Epithelial cell of prostate (primary cell): ENCODE data around the gene ZNF761.
"Not testable (repeated sequence)": the region's sequence is repeated elsewhere in the genome, so short reads cannot be mapped to it uniquely, and the experiment has no call there.

ENCODE experiments used
- DNase-seq: peaks from one replicate; pipeline ENCODE4 v3.0.0-alpha.2; 2011; ENCODE audit warnings: low read depth, low spot score
- H3K27ac ChIP-seq: fragments of 450-650 bp; 2 replicates; pipeline ENCODE4 v1.5.1; 2017; ENCODE audit warnings: mild to moderate bottlenecking

The ZNF761 gene

GRCh38 chr19:53447196-53447595 lies 15.4 kb downstream of the ZNF761 start:
- not testable (repeated sequence) for H3K27ac ChIP-seq

DNA sequence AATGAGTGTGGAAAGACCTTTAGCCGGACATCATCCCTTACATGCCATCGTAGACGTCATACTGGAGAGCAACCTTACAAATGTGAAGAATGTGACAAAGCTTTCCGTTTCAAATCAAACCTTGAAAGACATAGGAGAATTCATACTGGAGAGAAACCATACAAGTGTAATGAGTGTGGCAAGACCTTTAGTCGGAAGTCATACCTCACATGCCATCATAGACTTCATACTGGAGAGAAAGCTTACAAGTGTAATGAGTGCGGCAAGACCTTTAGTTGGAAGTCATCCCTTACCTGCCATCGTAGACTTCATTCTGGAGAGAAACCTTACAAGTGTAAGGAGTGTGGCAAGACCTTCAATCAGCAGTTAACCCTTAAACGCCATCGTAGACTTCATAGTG lies 24.0 kb downstream of the ZNF761 start:
- no peak overlapping the region for H3K27ac ChIP-seq
- DNase-seq, result no peak

More at GRCh38 chr19:53447196-53447595, 15.4 kb downstream of the ZNF761 start:
- not testable (repeated sequence) for DNase-seq

DNA sequence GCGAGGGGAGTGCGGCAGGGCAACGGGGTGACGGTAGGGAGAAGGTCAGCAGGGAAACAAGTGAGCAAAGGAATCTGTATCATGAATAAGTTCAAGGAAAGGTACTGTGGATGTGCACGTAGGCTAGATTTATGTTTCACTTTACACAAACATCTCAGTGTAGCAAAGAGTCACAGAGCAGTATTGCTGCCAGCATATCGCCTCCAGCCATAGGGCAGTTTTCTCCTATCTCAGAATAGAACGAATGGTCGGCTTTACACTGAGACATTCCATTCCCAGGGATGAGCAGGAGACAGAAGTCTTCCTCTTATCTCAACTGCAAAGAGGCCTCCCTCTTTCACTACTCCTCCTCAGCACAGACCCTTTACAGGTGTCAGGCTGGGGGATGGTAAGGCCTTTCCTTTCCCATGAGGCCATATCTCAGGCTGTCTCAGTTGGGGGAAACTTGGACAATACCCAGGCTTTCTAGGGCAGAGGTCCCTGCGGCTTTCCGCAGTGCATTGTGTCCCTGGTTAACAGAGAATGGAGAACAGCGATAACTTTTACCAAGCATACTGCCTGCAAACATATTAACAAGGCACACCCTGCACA lies 28.4 kb downstream of the ZNF761 start:
- DNase-seq, H3K27ac ChIP-seq: not testable (repeated sequence)

GRCh38 chr19:53461866-53462265 lies 30.1 kb downstream of the ZNF761 start:
- no peak for DNase-seq
- no peak overlapping the region for H3K27ac ChIP-seq

- DNase-seq, result no peak
- H3K27ac ChIP-seq, result no peak overlapping the region
Observed at GRCh38 chr19:53462861-53463260, 31.1 kb downstream of the ZNF761 start.

DNA sequence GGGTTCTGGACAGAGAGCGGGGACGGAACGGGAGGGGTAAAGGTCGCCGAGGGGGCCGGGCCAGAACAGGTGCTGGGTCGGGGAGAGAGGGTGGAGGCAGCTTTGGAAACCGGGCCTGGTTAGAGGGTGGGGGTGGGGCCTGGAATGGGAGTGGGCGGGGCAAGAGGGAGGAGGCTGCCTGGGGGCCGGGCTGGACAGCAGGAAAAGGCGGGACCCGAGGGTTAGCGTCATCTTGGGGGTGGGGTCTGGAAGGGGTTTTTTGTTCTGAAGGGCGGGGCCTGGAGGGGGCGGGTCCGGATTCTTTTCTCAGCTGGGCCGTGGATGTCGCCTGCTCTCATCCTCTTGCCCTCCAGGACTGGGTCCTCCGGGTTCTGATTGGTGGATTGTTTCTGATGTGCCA lies 31.5 kb downstream of the ZNF761 start:
- DNase-seq, result no peak
- no peak overlapping the region for H3K27ac ChIP-seq

DNA sequence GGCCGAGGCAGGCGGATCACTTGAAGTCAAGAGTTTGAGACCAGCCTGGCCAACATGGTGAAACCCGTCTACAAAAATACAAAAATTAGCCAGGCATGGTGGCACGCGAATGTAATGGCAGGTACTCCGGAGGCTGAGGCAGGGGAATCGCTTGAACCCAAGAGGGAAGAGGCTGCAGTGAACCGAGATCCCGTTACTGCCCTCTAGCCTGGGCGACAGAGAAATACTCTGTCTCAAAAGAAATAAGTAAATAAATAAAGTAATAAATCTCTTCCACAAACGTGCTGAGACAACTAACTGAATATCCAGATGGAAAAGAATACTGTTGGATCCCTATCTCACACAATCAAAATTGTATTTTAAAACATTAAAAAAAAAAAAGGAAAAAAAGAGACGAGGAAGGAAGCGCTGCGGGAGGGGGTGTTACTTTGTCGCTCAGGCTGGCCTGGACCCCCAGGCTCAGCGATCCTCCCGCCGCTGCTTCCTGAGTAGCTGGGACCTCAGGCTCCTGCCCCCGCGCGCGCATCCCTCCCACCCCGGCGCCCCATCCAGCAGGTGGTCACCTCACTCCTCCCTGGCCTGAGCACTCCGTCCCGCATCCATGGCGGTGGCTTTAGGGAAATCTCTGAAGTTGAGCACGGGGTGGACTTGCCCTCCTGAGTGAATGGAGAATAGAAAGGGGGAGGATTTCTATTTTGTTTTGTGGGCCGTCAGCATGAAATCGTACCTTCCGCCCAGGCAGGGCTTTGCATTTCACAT lies 35.1 kb downstream of the ZNF761 start:
- no peak for DNase-seq
- H3K27ac ChIP-seq, result no peak overlapping the region

DNA sequence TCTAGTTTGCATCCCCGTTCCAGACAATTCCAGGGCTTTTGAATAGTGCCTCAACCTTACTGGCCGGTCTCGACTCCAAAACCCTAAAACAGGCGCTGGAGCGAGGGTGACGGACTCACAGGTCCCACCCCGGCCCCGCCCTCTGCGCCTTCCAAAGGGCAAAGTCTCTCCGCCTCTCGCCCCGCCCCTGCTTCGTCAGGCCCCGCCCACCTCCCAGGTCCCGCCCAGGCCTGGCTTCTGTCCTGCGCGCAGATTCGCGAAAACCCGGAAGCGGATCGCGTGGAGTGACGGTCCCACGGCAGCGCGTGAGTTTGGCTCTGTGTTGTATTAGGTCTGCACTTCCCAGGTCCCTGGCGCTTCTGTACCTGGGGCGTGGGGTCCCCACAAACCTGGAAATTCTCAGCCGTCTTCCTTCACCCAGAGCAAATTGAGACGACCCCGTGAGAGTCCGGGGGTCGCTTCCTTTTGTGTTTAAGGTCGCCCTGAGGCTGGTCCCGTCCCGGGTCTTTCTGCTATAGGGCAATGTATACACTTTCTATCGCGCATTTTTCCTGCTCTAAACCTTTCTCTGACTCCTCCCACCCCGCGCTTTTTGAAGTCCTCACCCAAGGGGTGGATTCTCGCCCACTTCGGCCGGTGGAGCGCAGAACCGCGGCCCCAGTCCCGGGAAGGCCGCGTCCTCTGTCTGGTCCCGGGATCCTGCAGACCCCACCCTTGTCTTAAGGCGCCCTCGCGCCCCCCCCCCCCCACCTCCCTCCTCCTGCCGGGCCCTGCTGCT lies 35.9 kb downstream of the ZNF761 start, which contains the start of gene ZNF813:
Gene ZNF813, plus strand, starts transcription at position 249 of the 778 bp plus-strand sequence. CDS start 16,090 bp downstream, outside the sequence.
- H3K27ac ChIP-seq, result peak within 1 kb of the TSS; percentile 24
- peak; percentile 20 for DNase-seq

GRCh38 chr19:53468628-53469027 lies 36.8 kb downstream of the ZNF761 start:
- DNase-seq, H3K27ac ChIP-seq: not testable (repeated sequence)

DNA sequence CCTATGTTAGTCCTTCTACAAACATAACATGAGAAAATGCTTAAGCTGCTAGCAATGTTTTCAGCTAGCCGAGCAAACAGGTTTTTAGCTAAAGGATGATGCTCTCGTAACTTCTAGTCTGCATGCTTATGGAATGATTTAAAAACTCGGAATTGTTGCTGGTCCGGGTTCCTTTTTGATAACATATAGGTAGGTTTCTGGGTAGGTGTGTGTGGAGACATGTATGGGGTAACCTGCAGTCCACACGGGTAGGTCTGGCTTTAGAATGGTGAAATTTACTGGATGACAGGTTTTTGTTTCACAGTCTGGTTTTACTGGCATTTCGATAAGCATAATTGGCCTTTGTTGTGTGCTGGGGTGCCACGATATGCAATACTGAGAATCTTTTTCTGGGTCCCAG lies 40.1 kb downstream of the ZNF761 start:
- DNase-seq, result no peak
- H3K27ac ChIP-seq, result no peak overlapping the region

DNA sequence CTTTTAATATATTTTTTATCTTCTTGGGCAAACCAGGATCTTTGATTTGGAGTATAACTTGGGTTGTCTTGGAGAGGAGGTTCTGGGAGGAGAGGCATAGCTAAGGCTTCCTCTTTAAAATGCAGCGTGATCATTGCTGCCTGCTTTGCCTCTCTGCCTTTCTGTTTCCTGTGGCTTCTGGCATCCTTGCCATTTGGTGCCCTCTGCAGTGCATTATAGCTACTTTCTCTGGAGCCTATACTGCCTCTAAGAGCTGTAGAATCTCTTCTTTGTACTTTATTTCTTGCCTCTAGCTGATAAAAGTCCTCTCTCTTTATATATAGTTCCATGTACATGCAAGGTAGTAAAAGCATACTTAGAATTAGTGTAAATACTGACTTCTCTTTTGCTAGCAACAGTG lies 43.0 kb downstream of the ZNF761 start:
- not testable (repeated sequence) for DNase-seq, H3K27ac ChIP-seq

- not testable (repeated sequence) for DNase-seq, H3K27ac ChIP-seq
Observed at GRCh38 chr19:53475470-53475869, 43.7 kb downstream of the ZNF761 start.

DNA sequence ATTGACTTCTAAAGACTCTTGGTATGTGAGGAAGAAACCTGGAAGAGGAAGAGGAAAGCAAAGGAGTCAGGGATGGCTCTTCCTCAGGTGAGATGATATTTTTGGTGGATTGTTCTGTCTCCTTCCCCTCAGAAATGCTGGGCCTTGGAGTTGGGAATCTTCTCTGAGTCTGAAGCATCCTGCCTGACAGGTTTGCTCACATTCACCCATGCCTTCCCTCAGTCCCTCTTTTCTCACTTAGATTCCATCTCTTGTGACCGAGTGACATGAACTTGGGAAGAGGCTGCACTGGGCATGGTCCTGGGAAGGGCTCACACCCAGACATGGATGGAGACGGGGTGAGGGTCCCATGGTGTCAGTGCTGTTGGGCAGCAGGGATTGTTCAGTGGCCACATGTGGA lies 52.0 kb downstream of the ZNF761 start:
- not testable (repeated sequence) for DNase-seq, H3K27ac ChIP-seq

DNA sequence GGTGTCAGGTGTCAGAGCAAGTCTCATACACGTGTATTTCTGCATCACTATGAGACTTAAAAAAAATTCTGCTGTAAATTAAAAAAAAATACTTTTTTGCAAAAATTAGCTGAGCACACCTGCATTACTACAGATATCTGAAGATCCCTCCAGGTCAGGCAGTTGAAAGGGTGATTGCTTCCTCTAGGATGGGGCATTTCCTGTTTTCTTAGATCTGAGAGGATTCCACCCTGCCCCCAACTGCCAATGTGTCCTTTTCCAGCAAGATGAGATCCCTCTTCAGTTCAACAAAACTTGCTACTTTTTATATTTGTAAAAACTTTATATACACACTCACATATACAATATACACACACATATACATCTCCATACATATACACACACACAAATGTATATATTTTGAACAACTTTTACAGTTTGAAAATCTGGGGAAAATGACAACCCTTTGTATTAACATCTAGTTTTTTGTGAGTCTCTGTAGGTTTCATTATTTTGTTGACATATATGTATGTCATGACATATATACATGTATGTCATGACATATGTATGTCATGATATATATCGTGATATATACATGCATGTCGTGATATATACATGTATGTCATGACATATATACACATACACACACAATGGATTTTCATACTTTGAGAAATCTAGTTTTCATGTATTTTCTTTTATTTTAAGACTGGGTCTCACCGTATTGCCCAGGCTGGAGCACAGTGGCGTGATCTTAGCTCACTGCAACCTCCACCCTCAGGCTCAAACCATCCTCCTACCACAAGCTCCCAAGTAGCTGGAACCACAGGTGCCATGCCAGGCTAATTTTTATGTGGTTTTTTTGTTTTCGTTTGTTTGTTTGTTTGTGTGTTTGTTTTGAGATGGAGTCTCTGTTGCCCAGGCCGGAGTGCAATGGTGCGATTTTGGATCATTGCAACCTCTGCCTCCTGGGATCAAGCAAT lies 53.5 kb downstream of the ZNF761 start:
- no peak for DNase-seq
- no peak overlapping the region for H3K27ac ChIP-seq

- DNase-seq, result no peak
- no peak overlapping the region for H3K27ac ChIP-seq
Observed at GRCh38 chr19:53492153-53492552, 60.4 kb downstream of the ZNF761 start.

DNA sequence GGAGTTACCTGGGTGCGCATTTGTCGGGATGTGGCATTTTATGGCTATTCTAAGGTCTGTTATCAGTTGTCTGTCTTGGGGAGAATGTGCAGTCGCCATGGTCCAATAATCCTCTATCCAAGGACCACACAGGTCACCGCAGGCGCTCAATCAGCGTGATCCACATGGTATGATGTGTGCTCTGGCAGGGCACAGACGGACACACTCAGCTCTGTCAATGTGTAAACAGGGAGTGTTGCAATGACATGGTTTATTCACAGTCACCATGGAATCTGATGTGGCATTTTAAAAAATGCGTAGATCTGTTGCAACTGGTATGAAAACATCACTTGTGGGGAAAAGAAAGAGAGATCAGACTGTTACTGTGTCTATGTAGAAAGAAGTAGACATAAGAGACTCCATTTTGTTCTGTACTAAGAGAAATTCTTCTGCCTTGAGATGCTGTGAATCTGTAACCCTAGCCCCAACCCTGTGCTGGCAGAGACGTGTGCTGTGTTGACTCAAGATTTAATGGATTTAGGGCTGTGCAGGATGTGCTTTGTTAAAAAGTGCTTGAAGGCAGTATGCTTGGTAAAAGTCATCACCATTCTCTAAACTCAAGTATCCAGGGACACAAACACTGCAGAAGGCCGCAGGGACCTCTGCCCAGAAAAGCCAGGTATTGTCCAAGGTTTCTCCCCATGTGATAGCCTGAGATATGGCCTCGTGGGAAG lies 65.7 kb downstream of the ZNF761 start:
- H3K27ac ChIP-seq, result peak overlapping the region; percentile 19
- not testable (repeated sequence) for DNase-seq

DNA sequence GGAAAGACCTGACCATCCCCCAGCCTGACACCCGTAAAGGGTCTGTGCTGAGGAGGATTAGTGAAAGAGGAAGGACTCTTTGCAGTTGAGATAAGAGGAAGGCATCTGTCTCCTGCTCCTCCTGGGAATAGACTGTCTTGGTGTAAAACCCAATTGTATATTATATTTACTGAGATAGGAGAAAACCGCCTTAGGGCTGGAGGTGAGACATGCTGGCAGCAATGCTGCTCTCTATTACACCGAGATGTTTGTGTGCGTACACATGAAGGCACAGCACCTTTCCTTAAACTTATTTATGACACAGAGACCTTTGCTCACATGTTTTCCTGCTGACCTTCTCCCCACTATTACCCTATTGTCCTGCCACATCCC lies 66.2 kb downstream of the ZNF761 start:
- DNase-seq, result not testable (repeated sequence)
- H3K27ac ChIP-seq, result peak overlapping the region; percentile 19

- H3K27ac ChIP-seq, DNase-seq: not testable (repeated sequence)
Observed at GRCh38 chr19:53503151-53503550, 71.4 kb downstream of the ZNF761 start.

DNA sequence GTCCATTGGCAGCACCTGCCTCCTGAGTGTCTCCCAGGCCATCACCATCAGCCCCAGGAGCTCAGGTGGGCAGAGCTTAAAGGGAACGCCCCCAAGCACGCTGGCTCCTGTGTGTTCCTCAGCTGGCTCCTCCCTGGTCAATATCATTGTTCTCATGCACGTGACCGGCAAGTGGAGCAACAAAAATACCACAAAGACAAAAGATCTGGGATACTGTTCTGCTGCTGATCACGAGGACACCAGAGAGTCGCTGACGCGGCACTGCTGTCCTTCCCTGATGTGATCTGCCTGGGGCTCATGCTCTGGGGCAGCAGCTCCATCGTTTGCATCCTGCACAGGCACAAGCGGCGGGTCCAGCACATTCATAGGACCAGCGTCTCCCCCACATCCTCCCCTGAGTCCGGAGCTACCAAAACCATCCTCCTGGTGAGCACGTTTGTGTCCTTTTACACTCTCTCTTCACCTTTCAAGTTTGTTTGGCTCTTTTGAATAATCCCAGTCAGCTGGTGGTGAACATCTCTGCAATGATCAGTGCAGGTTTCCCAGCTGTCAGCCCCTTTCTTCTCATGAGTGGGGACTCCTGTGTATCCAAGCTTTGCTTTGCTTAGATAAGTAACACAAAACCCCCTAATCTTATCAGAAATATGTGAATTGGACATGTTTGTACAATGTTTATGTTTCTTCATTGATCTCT lies 72.0 kb downstream of the ZNF761 start:
- DNase-seq, H3K27ac ChIP-seq: not testable (repeated sequence)
